ENCODE data around the gene CD4. TPM values are rescaled to one million over a fixed set of nuclear protein-coding genes. Genes with fewer than 3 reads are reported as not detected.

The CD4 gene
- total RNA-seq, 2 experiments from 2014 or later, result not detected

DNA sequence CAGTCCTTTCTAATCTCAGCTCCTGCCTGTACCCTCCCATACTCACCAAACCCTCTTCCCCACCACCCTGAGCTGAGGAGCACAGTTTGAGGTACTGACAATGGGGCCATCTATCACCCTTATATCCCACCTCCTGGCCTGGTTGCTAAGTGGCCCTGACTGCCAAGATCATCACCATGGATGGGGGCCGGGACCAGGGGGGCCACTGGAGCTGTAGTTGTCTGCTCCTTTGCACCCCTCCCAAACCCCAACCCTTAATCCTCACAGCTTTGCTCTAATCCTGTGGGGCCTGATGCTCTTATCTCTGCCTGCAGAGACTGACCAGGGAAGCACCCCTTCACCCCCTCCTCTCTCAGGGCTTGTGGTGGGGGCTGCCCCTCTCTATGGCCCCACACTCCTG, 51.0 kb downstream of the CD4 start:
- H3K4me2 ChIP-seq (ENCODE audit: low read length), result peak overlapping the region; percentile 81
- CTCF ChIA-PET (ENCODE audit: unreplicated experiment), result interaction anchor here (0.9 to 2.6 kb wide), 6 partner anchors 10 to 129 kb away, joined by 4 to 8 read pairs (median 6); partner anchors contain the start of genes MLF2 and SPSB2
- no peak for TF ChIP-seq EZH2phosphoT487 (IDR thresholded peaks at IDR 0.05; ENCODE audit: borderline replicate concordance, low read depth, low read length)
- TF ChIP-seq, protein P1, sequence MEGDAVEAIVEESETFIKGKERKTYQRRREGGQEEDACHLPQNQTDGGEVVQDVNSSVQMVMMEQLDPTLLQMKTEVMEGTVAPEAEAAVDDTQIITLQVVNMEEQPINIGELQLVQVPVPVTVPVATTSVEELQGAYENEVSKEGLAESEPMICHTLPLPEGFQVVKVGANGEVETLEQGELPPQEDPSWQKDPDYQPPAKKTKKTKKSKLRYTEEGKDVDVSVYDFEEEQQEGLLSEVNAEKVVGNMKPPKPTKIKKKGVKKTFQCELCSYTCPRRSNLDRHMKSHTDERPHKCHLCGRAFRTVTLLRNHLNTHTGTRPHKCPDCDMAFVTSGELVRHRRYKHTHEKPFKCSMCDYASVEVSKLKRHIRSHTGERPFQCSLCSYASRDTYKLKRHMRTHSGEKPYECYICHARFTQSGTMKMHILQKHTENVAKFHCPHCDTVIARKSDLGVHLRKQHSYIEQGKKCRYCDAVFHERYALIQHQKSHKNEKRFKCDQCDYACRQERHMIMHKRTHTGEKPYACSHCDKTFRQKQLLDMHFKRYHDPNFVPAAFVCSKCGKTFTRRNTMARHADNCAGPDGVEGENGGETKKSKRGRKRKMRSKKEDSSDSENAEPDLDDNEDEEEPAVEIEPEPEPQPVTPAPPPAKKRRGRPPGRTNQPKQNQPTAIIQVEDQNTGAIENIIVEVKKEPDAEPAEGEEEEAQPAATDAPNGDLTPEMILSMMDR (conservative IDR thresholded peaks at IDR 0.05; ENCODE audit: low read length), result no peak
- no peaks in the 10 kb centered on the region for H3K9me3 ChIP-seq (ENCODE audit: low read length)
- H3K4me3 ChIP-seq (ENCODE audit: low read depth, low read length, poor library complexity, severe bottlenecking), result peak overlapping the region; percentile 57
- peaks cover 55% of the 10 kb centered on the region for H3K4me1 ChIP-seq (ENCODE audit: insufficient read depth, low read length, poor library complexity, severe bottlenecking)
- peaks cover 11% of the 10 kb centered on the region for H3K36me3 ChIP-seq (ENCODE audit: insufficient read depth, low read length)
- no peak overlapping the region for H2AFZ ChIP-seq (ENCODE audit: low read length)
- H3K27ac ChIP-seq (ENCODE audit: low read depth, low read length, poor library complexity, severe bottlenecking), result peak overlapping the region; percentile 92
- POLR2A ChIA-PET, result interaction anchor here (0.5 to 4.4 kb wide), 16 partner anchors 8 to 306 kb away, joined by 3 to 101 read pairs (median 5); partner anchors contain the start of genes CDCA3, COPS7A, GAPDH and LRRC23
- H3K9me2 ChIP-seq (ENCODE audit: insufficient read depth, low read length), result no peaks in the 10 kb centered on the region
- intact Hi-C loops (cut with micrococcal nuclease; ENCODE audit: unreplicated experiment), result loop anchor here (1.0 kb wide), 1 partner anchor 28 kb away; no protein-coding TSS in a partner anchor
- no peaks in the 10 kb centered on the region for H4K20me1 ChIP-seq (ENCODE audit: insufficient read depth, low read length)
- no peak for DNase-seq (ENCODE audit: low spot score)
- H3K79me2 ChIP-seq (ENCODE audit: insufficient read depth, low read depth, low read length), result no peaks in the 10 kb centered on the region
- no TSS peak for BruUV-seq (replicated peaks)

DNA sequence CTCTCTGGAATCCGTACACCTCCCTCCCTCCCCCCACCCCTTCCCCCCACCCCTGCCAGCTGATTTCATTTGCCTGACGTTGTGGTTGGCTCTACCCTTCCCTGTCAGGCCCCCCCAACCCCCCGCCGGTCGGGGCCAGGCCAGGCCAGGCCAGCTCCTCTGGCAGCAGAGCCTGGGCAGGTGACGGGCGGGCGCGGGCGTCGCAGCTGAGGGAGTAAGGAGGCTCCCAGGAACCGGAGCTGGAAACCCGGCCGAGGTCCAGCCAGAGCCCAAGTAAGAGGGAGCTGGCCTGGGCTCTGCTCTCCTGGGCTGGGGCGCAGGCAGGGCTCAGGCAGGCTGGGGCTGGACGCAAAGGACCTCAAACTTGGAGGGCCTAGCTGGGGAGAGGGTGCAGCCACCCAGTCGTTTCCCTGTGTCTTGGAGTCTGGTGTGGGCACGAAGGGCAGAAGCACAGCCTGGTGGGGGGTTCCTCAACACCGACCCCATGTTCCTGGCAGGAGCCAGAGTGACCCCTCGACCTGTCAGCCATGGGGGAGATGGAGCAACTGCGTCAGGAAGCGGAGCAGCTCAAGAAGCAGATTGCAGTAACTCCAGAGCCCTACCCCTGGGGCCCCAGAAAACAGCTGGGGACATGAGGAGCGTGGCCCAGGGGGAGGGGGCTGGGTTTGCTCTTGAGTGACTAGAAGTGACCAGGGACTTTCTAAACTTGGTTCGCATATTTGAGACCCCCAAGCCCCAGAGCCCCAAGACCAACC, 51.6 kb downstream of the CD4 start, which contains the start of gene GNB3:
GNB3 (plus strand) TSS at position 165 of the 755 bp plus-strand sequence; CDS start at position 528, 363 bp downstream.
- ChIA-PET CTCF (ENCODE audit: unreplicated experiment) (interaction anchor here (1.1 to 3.2 kb wide), 4 partner anchors 11 to 88 kb away, joined by 5 to 14 read pairs (median 8); partner anchors contain the start of genes CDCA3, MLF2, SPSB2 and USP5), POLR2A (interaction anchor here (0.6 to 4.4 kb wide), 11 partner anchors 7 to 307 kb away, joined by 3 to 101 read pairs (median 6); partner anchors contain the start of genes CDCA3, COPS7A, GAPDH and LRRC23)
- Histone ChIP-seq H3K4me3 (ENCODE audit: low read depth, low read length, poor library complexity, severe bottlenecking) (peak within 1 kb of the TSS; percentile 57), H3K79me2 (ENCODE audit: insufficient read depth, low read depth, low read length) (no peaks in the 10 kb centered on the region), H3K9me3 (ENCODE audit: low read length) (no peaks in the 10 kb centered on the region), H2AFZ (ENCODE audit: low read length) (no peak within 1 kb of the TSS), H3K4me2 (ENCODE audit: low read length) (peak within 1 kb of the TSS; percentile 81), H3K36me3 (ENCODE audit: insufficient read depth, low read length) (peaks cover 15% of the 10 kb centered on the region), H3K27ac (ENCODE audit: low read depth, low read length, poor library complexity, severe bottlenecking) (peak within 1 kb of the TSS; percentile 92), H4K20me1 (ENCODE audit: insufficient read depth, low read length) (no peaks in the 10 kb centered on the region), H3K9me2 (ENCODE audit: insufficient read depth, low read length) (no peaks in the 10 kb centered on the region), H3K4me1 (ENCODE audit: insufficient read depth, low read length, poor library complexity, severe bottlenecking) (peaks cover 55% of the 10 kb centered on the region)
- intact Hi-C loops (cut with micrococcal nuclease; ENCODE audit: unreplicated experiment), result loop anchor here (1.0 kb wide), 1 partner anchor 27 kb away; no protein-coding TSS in a partner anchor
- TF ChIP-seq, protein P1 (conservative IDR thresholded peaks at IDR 0.05; ENCODE audit: low read length), result no peak
- no peak for TF ChIP-seq EZH2phosphoT487 (IDR thresholded peaks at IDR 0.05; ENCODE audit: borderline replicate concordance, low read depth, low read length)
- DNase-seq (ENCODE audit: low spot score), result peak; percentile 39
- no TSS peak for BruUV-seq (replicated peaks)

All from OCI-LY7 (cell line).